ENCODE data around the gene OR2Z1.

Gene OR2Z1, protein sequence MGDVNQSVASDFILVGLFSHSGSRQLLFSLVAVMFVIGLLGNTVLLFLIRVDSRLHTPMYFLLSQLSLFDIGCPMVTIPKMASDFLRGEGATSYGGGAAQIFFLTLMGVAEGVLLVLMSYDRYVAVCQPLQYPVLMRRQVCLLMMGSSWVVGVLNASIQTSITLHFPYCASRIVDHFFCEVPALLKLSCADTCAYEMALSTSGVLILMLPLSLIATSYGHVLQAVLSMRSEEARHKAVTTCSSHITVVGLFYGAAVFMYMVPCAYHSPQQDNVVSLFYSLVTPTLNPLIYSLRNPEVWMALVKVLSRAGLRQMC

DNA sequence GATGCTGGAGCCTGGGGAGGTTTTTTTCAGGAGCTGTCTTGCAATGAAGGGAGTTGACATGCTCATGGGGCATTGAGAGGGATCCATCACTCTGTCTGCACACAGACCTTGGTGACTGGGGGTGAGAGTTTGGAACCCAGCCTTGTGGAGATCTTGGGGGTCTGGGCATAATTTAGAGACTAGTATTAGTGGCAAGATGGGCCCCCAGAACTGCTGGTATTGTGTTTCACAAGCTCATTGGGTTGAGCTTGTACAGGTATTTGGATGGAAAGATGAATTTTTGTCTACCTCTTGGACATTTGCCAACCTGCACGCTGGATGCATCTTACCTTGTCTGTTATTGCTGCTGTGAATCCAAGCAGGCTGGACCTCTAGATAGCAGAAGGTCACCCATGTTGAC, at the start of gene OR2Z1:
OR2Z1 (plus strand) TSS at position 301 of the 400 bp plus-strand sequence. CDS start 9,395 bp downstream, outside the sequence.
- no peak for DNase-seq (ENCODE audit: low read depth)

DNA sequence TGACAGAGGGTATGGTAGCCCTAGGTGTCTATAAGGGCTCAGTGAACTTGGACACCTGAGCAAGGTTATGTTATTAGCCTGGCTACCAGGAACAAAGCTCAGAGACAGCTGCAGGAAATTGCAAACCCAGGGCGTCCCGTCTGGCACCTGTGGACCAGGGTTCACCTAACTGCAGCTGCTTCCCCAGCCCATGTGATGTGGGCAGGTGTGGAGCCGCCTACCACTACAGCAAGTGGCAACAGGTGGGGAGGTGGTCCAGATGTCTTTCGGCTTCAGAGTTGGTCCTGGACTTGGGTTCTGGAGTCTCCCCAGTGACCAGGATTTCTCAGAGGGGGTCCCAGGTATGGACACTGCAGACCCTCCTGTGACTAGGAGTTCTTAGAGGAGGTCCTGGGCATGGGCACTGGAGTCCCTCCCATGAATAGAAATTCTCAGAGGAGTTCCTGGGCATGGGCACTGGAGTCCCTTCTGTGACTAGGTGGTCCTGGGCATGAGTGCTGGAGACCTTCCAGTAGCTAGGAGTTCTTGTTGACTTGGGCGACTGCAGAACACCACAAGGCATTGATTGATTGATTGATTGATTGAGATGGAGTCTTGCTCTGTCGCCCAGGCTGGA, 48.0 kb upstream of the OR2Z1 start:
- DNase-seq (ENCODE audit: low read depth), result no peak

DNA sequence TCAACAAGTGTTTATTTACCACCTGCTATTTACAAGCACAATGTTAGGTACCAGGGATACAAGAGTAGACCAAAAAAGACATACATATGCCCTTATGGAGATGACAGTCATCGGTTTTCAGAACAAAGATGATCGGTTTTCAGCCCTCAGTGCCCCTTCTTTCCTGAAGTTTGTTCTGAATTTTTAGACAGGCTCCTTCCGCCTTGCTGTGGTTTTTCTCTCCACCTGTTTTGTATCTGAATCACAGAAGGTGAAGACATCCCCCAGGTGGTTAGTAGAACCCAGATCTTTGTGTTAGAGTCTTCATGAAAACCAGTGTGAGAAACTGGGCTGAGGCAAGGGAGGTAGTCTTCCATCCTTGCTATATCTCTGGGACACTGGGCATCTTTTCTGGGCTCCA, 46.4 kb upstream of the OR2Z1 start:
- DNase-seq (ENCODE audit: low read depth), result no peak

DNA sequence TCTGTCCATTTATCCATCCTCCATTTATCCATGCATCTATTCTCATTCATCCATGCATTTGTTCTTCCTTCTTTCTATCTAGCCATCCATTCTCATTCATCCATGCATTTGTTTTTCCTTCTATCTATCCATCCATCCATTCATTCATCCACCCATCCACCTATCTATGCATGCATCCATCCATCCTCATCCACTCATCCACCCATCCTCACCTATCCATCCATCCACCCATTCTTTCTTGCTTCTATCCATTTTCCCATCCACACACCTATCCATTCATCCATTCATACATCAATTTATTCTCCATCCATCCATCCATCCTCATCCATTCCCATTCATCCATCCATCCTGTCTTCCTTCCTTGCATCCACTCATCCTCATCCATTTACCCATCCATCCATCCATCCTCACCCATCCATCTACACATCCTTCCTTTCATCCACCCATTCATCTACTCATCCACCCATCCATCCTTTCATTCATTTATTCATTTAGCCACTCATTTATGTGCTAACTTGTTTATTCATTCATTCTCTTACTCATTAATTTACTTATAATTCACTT, 43.1 kb upstream of the OR2Z1 start:
- DNase-seq (ENCODE audit: low read depth), result no peak

DNA sequence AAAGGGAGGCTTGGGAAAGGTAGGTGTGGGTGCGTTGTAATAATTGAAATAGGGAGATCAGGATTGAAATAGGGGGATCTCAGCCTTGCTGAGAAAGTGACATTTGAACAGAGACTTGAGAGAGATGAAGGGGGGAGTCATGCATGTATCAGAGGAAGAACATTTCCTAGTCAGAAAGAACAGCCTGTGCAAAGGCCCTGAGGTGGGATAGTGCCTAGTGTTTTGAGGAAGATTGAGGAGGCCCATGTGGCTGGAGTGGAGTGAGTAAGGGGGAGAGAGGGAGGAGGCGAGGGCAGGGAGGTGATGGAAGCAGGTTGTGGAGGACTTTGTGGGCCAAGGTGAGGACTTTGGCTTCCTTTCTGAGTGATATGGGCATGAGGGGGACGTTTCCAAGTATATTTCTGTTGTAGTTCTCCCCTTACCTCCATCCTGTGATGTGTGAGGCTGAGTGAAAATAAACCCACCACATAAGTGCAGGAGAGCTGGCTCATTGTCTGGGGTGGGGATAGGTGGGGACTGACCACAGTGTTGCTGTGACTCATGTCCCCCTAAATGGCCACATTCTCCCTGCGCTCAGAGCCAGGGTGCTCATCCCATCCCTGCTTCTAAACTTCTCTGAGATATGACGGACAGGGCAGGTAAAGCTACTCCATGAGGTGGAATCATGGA, 40.6 kb upstream of the OR2Z1 start:
- no peak for DNase-seq (ENCODE audit: low read depth)

DNA sequence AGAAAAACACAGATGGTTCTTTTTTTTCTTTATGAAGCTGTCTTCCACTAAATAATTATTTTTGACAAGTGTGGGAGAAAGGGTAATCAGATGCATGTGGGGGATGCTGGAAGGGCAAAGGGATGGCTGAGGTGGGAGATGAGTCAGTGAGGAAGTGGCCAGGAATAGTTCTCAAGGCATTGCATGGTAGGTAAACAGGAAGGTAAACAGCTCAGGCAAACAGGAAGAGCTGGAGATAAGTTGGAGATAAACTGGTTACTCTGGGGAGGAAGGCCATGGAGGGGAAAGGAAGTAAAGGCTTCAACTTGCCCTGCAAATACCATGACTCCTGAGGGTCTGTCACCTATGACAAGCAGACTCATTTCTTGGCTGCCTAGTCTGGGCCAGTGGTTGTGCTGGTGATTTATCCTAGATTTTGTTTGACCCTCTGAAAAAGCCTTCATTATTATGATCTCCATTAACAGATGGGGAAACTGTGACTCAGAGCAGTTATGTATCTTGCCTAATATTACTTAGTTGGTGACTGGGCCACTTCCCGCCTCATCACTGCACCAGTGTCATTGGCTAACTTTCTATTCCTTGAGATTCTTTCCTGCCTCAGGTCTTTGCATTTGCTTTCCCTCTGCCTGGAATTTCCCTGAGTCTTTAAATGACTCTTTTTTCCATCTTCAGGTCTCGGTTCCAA, 39.9 kb upstream of the OR2Z1 start:
- DNase-seq (ENCODE audit: low read depth), result no peak

DNA sequence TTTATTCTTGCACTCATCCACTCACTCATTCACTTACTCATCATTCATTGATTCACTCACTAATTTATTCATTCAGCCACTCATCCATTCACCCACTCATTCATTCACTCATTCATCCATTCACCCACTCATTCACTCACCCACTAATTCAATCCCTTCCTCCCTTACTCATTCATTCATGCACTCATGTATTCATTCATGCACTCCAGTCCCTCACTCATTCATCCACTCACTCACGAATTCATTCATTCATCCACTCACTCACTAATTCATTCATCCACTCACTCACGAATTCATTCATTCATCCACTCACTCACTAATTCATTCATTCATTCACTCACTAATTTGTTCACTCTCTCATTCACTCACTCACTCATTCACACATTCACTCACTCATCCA, 39.0 kb upstream of the OR2Z1 start:
- no peak for DNase-seq (ENCODE audit: low read depth)

DNA sequence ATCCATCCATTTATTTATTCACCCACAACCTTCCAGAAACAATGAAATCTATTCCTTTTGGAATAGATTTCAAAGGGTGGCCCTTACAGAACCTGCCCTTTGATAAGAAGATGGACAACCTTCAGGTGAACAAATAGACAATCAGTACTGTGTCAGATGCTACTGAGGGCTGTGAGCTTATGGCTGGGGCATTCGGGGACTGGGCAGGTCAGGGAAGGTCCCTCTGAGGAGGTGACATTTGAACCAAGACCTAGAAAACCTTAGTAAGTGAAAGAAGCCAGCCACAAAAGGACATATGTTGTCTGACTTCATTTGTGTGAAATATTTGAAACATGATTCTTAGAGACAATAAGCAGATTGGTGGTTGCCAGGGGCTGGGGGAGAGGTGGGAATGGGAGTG, 38.5 kb upstream of the OR2Z1 start:
- no peak for DNase-seq (ENCODE audit: low read depth)

DNA sequence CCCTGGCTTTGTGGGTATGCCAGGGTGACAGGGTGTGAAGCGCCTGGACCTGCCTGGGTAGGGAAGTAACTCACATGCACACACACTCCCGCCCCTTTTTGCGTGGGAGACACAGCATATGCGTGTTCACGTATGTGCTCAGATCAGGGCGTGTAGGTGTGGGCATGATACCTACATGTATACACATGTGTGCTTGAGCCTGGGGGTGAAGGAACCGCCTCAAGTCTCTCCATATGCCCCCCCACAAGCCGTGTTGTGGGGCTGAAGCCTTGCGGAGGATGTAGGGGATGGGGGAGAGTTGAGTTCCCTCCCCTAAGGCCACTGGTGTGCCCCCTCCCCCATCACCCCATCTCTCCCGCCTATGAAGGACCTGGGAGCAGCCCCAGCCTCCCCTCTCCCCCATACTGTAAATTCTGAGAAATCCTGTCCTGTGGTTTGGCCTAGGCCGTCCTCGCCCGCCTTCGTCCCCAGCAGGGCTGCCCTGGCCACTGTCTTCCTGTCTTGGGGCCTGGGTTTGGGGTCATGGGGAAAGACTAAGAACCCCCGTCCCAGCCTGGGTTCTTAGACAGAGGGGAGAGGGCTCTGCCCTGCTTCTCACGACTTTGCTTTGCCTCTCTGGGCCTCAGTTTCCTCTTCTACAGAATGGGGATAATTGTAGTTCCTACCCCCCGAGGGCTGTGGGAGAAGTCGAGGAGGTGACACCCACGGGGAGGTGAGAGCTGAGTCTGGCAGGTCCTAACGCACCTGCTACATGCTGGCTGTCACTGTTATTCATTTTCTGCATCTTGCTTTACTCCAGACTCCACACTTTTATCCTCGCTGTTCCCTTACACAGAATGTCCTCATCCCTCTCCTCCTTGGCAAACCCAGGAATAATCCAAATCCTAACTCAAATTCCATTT, 37.2 kb upstream of the OR2Z1 start:
- DNase-seq (ENCODE audit: low read depth), result no peak

DNA sequence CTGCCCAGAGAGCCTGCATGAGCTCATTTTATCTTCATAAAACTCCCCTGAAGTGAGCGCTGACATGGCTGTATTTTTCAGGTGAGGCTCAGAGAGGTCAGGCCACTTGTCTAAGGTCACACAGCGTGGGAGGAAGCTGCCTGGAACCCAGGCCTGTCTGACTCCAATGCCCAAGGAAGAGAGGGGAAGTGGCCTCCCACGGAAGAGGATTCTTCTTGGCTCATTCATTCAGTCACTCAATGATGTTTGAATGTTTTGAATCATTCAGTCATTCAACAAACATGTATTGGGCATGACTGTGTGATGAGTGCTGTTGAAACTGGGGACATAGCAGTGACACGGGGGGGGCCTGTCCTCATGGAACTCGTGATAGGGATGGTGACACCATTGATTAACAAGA, 34.9 kb upstream of the OR2Z1 start:
- no peak for DNase-seq (ENCODE audit: low read depth)

DNA sequence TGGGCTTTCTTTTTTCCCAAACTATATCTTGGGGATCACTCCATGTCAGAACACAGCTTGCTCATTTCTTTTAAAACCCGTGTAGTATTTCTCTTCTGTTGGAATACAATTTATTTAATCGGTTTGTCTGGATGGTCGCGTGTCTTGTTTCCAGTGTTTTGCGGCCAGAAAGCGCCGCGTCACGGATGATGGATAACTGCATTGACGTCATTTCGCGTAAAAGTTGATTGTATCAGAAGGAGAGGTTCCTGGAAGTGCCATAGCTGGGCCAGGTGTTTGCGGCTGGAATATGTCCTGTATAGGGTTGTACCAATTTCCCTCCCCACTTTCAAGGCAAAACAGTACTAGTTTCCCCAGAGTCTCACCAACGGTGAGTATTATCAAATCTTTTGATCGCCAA, 32.5 kb upstream of the OR2Z1 start:
- DNase-seq (ENCODE audit: low read depth), result no peak

DNA sequence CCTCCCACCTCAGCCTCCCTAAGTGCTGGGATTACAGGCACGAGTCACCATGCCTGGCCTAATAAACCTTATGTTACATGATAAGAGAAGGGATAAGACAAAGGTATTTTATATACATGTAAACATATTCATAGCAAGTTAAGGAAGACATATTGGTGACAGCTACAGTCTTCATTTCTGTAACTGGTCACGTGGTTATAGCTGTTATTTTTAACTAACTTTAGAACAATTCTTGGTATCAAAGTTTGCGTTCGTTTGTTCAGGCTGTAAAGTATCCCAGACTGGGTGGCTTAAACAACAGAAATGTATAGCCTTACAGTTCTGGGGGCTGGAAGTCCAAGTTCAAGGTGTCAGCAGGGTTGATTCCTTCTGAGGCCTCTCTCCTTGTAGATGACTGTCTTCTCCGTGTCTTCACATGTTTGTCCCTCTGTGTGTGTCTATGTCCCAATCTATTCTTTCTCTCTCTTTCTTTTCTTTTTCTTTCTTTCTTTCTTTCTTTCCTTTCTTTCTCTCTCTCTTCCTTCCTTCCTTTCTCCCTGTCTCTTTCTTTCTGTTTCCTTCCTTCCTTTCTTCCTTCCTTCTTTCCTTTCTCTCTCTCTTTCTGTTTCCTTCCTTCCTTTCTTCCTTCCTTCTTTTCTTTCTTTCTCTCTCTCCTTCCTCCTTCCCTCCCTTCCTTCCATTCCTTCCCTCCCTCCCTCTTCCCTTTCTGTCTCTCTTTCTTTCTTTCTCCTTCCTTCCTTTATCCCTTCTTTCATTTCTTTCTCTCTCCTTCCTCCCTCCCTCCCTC, 30.5 kb upstream of the OR2Z1 start:
- no peak for DNase-seq (ENCODE audit: low read depth)

DNA sequence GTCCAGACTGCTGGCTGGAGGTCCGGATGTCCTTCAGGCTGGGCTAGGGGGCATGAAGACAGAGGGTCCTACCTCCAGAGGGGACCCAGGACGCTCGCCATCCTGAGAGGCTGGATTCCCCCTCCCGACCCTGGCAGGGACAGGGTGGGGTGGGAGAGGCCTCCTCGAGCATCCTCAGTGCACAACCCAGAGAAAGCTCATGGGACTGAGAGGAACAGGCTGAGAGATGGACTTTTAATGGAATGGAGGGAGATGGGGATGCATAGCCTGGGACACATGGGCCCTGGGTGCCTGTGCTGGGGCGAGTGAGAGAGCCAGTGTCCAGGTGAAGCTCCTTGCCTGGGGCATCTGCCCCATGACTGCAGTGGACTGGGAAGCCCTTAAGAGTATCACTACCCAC, 25.9 kb upstream of the OR2Z1 start:
- no peak for DNase-seq (ENCODE audit: low read depth)

DNA sequence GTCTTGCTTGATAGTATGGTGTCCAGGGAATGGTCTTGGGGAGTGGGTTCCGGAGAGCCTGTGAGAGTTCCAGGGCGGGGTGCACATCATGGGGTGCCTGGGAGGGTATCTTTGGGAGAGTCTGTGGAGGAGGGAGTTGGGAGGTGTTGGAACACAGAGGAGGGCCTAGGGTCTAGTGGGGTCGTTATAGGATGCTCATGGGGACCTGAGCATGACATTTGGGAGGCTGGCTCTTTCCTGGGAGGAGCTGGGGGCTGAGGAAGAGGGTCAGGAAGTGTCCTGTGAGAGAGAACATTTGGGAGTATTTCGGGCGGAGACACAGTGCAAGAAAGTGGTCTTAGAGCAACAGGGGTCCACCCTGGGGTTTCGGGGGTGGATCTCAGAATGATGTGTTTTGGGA, 25.5 kb upstream of the OR2Z1 start:
- DNase-seq (ENCODE audit: low read depth), result no peak

DNA sequence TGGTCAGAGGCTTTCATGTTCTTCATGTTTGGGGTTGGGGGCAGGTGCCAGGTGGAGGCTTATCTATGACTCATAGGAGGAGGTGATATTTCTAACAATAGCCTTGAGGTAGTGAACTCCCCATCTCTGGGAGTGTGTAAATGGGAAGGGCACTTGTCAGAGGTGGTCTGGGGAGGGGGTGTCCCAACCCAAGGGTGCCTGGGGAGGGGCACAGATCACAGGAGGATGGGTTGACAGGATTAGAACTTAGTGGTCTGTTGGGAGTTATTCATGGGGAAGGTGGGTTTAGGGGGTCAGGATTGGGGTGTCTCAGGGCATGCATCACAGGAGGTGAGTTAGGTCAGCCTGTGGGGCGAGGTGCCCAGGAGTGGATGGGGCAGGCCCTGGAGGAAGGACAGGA, 24.4 kb upstream of the OR2Z1 start:
- no peak for DNase-seq (ENCODE audit: low read depth)

DNA sequence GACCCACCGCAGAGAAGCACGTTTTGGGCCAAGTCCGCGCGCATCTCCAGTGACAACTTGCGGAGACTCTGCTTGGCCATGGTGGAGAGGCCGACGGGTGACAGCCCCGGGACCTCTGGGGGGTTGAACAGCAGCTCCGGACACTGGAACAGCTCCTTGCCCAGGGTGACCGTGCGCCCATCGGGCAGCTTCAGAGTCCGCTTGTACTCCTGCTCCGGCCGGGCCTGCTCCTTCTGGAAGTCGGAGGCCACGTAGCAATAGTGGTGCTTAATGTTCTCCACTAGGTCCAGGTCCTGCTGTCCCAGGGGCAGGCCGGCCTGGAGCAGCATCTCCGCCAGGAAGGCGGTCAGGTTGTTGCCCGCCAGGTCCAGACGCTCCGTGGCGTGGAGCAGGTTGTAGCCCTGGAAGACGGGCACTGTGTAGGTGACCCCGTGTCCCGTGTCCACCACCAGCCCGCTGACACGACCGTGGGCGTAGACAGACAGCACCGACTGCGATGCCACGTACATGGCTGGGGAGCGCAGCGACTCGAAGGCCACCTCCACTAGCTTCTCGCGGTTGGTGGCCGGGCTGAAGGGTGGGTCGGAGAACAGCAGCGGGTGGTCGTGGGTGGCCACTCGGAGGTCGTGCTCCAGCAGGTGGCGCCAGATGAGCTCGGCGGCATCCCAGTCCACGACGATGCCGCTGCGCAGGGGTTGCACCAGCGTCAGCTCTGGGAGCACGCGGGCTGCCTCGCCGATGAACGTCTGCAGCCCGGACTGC, 23.6 kb upstream of the OR2Z1 start:
- DNase-seq (ENCODE audit: low read depth), result no peak

DNA sequence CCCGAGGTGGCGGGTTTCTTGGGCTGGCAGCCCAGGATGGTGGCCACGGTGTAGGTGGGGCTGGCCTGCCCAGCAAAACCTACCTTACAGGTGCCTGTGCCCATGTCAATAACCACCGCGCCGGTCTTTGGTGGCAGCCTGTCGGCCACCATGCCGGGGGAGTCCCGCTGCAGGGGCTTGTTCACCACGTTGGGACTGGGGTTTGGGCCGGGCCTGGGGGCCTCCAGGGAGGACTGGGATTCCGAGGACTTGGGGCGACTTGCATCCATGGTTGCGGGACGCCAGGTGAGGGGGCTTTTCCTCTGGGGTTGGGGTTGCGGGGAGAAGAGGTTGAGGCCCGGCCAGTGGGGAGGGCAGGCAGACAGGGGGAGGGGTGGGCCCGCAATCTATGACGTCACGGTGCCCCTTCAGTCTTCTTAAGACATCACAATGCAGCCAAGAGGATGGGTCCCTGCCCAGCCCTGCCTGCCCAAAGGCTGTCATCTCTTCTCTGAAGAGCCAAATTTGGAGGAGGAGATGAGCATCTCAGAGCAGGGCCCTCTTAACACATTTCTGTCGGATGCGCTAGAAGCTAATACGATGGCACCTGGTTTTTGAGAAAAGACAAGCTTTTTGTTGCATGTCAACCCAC, 22.9 kb upstream of the OR2Z1 start, which contains the start of gene ACTL9:
ACTL9 (minus strand) TSS at position 363 of the 631 bp plus-strand sequence; CDS start at position 269, 94 bp downstream.
- no peak for DNase-seq (ENCODE audit: low read depth)

DNA sequence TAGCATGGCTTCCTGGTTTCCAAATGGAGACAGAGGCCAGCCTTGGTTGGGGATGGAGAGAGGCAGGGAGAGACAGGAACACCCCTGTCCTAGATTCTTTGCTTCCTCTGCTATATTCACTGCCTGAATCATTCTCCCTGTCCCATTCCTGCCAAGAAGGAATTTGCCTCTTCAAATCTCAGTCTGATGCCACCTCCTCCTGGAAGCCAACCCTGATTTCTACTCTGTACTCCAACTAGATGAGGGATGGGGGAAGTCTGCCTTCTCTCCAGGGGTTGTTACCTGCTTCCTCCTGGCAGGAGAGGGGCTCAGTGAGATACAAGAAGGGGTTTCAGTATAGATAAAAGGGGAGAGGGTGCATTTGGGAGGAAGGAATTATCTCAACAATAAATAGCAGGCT, 21.5 kb upstream of the OR2Z1 start:
- no peak for DNase-seq (ENCODE audit: low read depth)

DNA sequence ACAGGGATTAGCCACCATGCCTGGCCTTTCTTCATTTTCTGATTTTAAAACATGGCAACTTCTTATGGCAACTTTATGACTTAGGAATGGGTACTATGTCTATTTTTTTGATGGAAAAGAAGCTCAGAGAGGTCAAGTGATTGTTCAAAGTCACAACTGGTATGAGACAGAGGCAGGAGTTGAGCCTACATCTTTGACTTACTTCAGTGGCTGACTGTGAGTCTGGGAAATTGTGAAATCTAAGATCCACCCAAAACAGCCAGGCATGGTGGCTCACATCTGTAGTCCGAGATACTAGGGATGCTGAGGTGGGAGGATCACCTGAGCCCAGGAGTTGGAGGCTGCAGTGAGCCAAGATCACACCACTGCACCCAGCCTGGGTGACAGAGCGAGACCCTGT, 20.5 kb upstream of the OR2Z1 start:
- no peak for DNase-seq (ENCODE audit: low read depth)
